GM12878 (cell line): Measurements from ENCODE around the gene IL3. TPM values are rescaled to one million over a fixed set of nuclear protein-coding genes. Genes with fewer than 3 reads are reported as not detected.
A peak's percentile ranks its signal among the peaks of the same experiment; 100 is the strongest.

Source experiments
- ATAC-seq: fragments of 200-7000 bp; cut with Tn5 transposase; 3 replicates; pipeline ENCODE4 v1.9.1; 2020; ENCODE audit warnings: mild to moderate bottlenecking, moderate library complexity
- BruUV-seq: library from RNA; stranded (reverse); fragments of 400-500 nt; replicated peaks from 2 replicates; lab custom pipeline; 2021; lab: Mats Ljungman, UMichigan
- CTCF ChIA-PET: fragments of 300-600 bp; sonication (Branson Sonifier 250); formaldehyde crosslinking; extraction: SDS; loops from one replicate; lab custom pipeline; 2021; ENCODE audit warnings: inconsistent platforms; lab: Yijun Ruan, JAX
- POLR2A ChIA-PET: fragments of 350-600 bp; formaldehyde crosslinking; extraction: SDS; loops from one replicate; lab custom pipeline; 2021; ENCODE audit warnings: inconsistent platforms; lab: Charles Lee
- RAD21 ChIA-PET: fragments of 300-600 bp; sonication (Branson Sonifier 250); formaldehyde crosslinking; loops from one replicate; lab custom pipeline; 2023; ENCODE audit warnings: antibody characterized with exemption; ENCODE audit not compliant: unreplicated experiment; lab: Charles Lee
- SMC1A ChIA-PET: fragments of 300-600 bp; sonication (Branson Sonifier 250); formaldehyde crosslinking; loops from one replicate; lab custom pipeline; 2023; ENCODE audit not compliant: unreplicated experiment, uncharacterized antibody; lab: Charles Lee
- DNase-seq: peaks from one replicate; pipeline ENCODE4 v3.0.0-alpha.2; 2011; ENCODE audit warnings: low read depth, low spot score
- FAIRE-seq: peaks from 3 replicates; lab custom pipeline; 2011; peaks lifted over from hg19 to GRCh38; lab: Jason Lieb, UNC
- H2AFZ ChIP-seq: 2 replicates; pipeline ENCODE4 v1.6.0; 2011; ENCODE audit warnings: low read depth, low read length, control low read depth; ENCODE audit not compliant: control insufficient read depth
- H3K27ac ChIP-seq: 2 replicates; pipeline ENCODE4 v1.5.1; 2011; ENCODE audit warnings: control low read depth; ENCODE audit not compliant: control insufficient read depth, insufficient read depth
- H3K27me3 ChIP-seq, 2 experiments: replicated peaks in 1 of 2; 2 replicates each; pipeline versions ENCODE4 v1.6.0 to v1.6.1; 2011; ENCODE audit warnings: low read length in 1 of 2; ENCODE audit not compliant: control insufficient read depth in 2 of 2, insufficient read depth in 2 of 2
- H3K36me3 ChIP-seq, 2 experiments: 2 replicates each; pipeline ENCODE4 v1.5.1; 2011; ENCODE audit warnings: low read length in 1 of 2; ENCODE audit not compliant: control insufficient read depth in 2 of 2, insufficient read depth in 2 of 2
- H3K4me1 ChIP-seq: 2 replicates; pipeline ENCODE4 v1.6.1; 2011; ENCODE audit warnings: mild to moderate bottlenecking, low read length, moderate library complexity, mixed read lengths; ENCODE audit not compliant: control insufficient read depth, insufficient read depth
- H3K4me2 ChIP-seq: 2 replicates; pipeline ENCODE4 v1.6.0; 2011; ENCODE audit warnings: control low read depth; ENCODE audit not compliant: control insufficient read depth, insufficient read depth
- H3K4me3 ChIP-seq: fragments of 200-600 bp; sonication (generic); 2 replicates; pipeline ENCODE4 v1.5.1; 2016
- H3K79me2 ChIP-seq: 2 replicates; pipeline ENCODE4 v1.6.0; 2011; ENCODE audit warnings: low read length; ENCODE audit not compliant: control insufficient read depth, insufficient read depth
- H3K9ac ChIP-seq: 2 replicates; pipeline ENCODE4 v1.8.0; 2011; ENCODE audit warnings: low read length, control low read depth, mixed read lengths; ENCODE audit not compliant: control insufficient read depth, insufficient read depth
- H3K9me3 ChIP-seq: replicated peaks from 3 replicates; pipeline ENCODE4 v1.5.1; 2011; ENCODE audit warnings: mild to moderate bottlenecking, low read length; ENCODE audit not compliant: control insufficient read depth, insufficient read depth
- H4K20me1 ChIP-seq: 2 replicates; pipeline ENCODE4 v1.6.0; 2011; ENCODE audit not compliant: control insufficient read depth, insufficient read depth
- BCL11A ChIP-seq: IDR thresholded peaks from 2 replicates; pipeline ENCODE4 v1.6.1; 2011; ENCODE audit warnings: low read depth, low read length
- BCLAF1 ChIP-seq: fragments of 450-650 bp; IDR thresholded peaks from 2 replicates; pipeline ENCODE4 v1.6.1; 2017; ENCODE audit warnings: antibody characterized with exemption, mild to moderate bottlenecking, moderate library complexity
- CHD4 ChIP-seq: fragments of 200-600 bp; sonication (generic); IDR thresholded peaks from 2 replicates; pipeline ENCODE4 v1.6.1; 2016; ENCODE audit warnings: mild to moderate bottlenecking
- CREB1 ChIP-seq: IDR thresholded peaks from 2 replicates; pipeline ENCODE4 v1.6.1; 2012; ENCODE audit warnings: low read depth, mild to moderate bottlenecking, inconsistent platforms
- CTCF ChIP-seq, 3 experiments: IDR thresholded peaks in 2 of 3; conservative IDR thresholded peaks in 1 of 3; 2 replicates each; pipeline ENCODE4 v1.5.1; 2011; ENCODE audit warnings: low read depth in 3 of 3, low read length in 3 of 3, mild to moderate bottlenecking in 3 of 3, control low read depth in 2 of 3, moderate library complexity in 2 of 3, inconsistent platforms in 1 of 3, mixed read lengths in 1 of 3; ENCODE audit not compliant: control insufficient read depth in 2 of 3, insufficient read depth in 1 of 3; ENCODE audit errors: extremely low read depth in 1 of 3
- E2F4 ChIP-seq: IDR thresholded peaks from 2 replicates; pipeline ENCODE4 v1.6.1; 2012; ENCODE audit warnings: low read depth, low read length, improper control_type of control experiment
- EED ChIP-seq: sonication (generic); IDR thresholded peaks from 2 replicates; pipeline ENCODE4 v1.6.1; 2016; ENCODE audit warnings: antibody characterized with exemption, low read depth
- IKZF1 ChIP-seq: fragments of 450-650 bp; conservative IDR thresholded peaks from 2 replicates; pipeline ENCODE4 v1.6.1; 2017; ENCODE audit warnings: antibody characterized with exemption, mild to moderate bottlenecking
- KLF5 ChIP-seq: fragments of 450-650 bp; IDR thresholded peaks from 2 replicates; pipeline ENCODE4 v1.6.1; 2014; ENCODE audit warnings: mild to moderate bottlenecking; ENCODE audit not compliant: partially characterized antibody
- MXI1 ChIP-seq: fragments of 150-350 bp; IDR thresholded peaks from 2 replicates; pipeline ENCODE4 v1.6.1; 2011; ENCODE audit warnings: low read depth, mild to moderate bottlenecking, inconsistent platforms, low read length, improper control_type of control experiment
- NR2F1 ChIP-seq: fragments of 450-650 bp; conservative IDR thresholded peaks from 2 replicates; pipeline ENCODE4 v1.6.1; 2017; ENCODE audit warnings: mild to moderate bottlenecking
- PRDM15 ChIP-seq: fragments of 450-650 bp; formaldehyde crosslinking; IDR thresholded peaks from 2 replicates; pipeline ENCODE4 v1.4.0; 2020; ENCODE audit warnings: mild to moderate bottlenecking, moderate library complexity
- RAD51 ChIP-seq: fragments of 450-650 bp; IDR thresholded peaks from 2 replicates; pipeline ENCODE4 v1.6.1; 2016; ENCODE audit warnings: moderate library complexity, mild to moderate bottlenecking, inconsistent platforms
- SREBF1 ChIP-seq: IDR thresholded peaks from 2 replicates; pipeline ENCODE4 v1.6.1; 2012; ENCODE audit warnings: mild to moderate bottlenecking, low read length
- ZNF274 ChIP-seq: IDR thresholded peaks from one replicate; pipeline ENCODE4 v1.8.0; 2011; ENCODE audit not compliant: insufficient read length, insufficient read depth
- ZNF622 ChIP-seq: fragments of 450-650 bp; IDR thresholded peaks from 2 replicates; pipeline ENCODE4 v1.6.1; 2017; ENCODE audit warnings: mild to moderate bottlenecking, inconsistent platforms
- WGBS: methylation state at CpG from one replicate; pipeline ENCODE4 v1.1.6; 2016; ENCODE audit warnings: low lambda C conversion rate; ENCODE audit not compliant: insufficient replicate concordance, insufficient coverage; ENCODE audit errors: missing lambda C conversion rate; 5-methylcytosine and 5-hydroxymethylcytosine counted together
- in situ Hi-C: fragments of 300-500 bp; cut with MboI; formaldehyde crosslinking; loops from 9 replicates; pipeline ENCODE4 v1.14.3; 2018; ENCODE audit warnings: mixed read lengths
- intact Hi-C: fragments of 100-400 bp; cut with micrococcal nuclease; formaldehyde crosslinking; loops from one replicate; pipeline ENCODE4 v1.14.2; 2022; ENCODE audit not compliant: unreplicated experiment
- polyA plus RNA-seq, 11 experiments: library from polyadenylated mRNA; depleted of rRNA in 4 of 11; unstranded in 6 of 11; stranded (reverse) in 5 of 11; fragments of >200 nt; fragmentation: Nextera tagmentation in 4 of 11; fragmentation: Illumina TruSeq in 1 of 11; extraction: Ambion mirVana in 4 of 11; extraction: Trizol in 1 of 11; gene quantifications; 1 replicate in 1 of 11; 2 replicates in 10 of 11; pipeline versions ENCODE4 v1.2.1 to v1.2.3, GENCODE V29; 2011 to 2016; ENCODE audit warnings: inconsistent platforms in 2 of 11, missing spikeins in 2 of 11, low read depth in 1 of 11
- total RNA-seq, 4 experiments: library from RNA; depleted of rRNA in 3 of 4; stranded (reverse); fragments of >200 nt in 3 of 4; fragmentation: Illumina TruSeq in 1 of 4; extraction: Trizol in 1 of 4; gene quantifications; 2 replicates each; pipeline versions ENCODE4 v1.2.1 to v1.2.3, GENCODE V29; 2013 to 2021

Gene IL3
- total and polyA plus RNA-seq, 10 of the 15 experiments (the other 5 are each of a cell fraction or from before 2014, with no cell fraction given), result not detected

GRCh38 chr5:132101385-132101880 lies 41.0 kb downstream of the IL3 start:
- ChIA-PET POLR2A (no interaction called here), RAD21 (interaction anchor here (0.9 to 1.0 kb wide), 2 partner anchors 9 to 18 kb away, joined by 3 read pairs; no protein-coding TSS in a partner anchor), CTCF (interaction anchor here (1.2 to 1.6 kb wide), 3 partner anchors 36 to 40 kb away, joined by 3 read pairs; no protein-coding TSS in a partner anchor), SMC1A (interaction anchor here (1.1 to 2.0 kb wide), 2 partner anchors 9 to 137 kb away, joined by 4 to 7 read pairs; no protein-coding TSS in a partner anchor)
- ATAC-seq (no peak), DNase-seq (no peak), FAIRE-seq (no peak)
- intact Hi-C loops (no loop called here), in situ Hi-C loops (no loop called here)
- H3K79me2 ChIP-seq, result no peaks in the 10 kb centered on the region
- H3K4me2 ChIP-seq, result peak overlapping the region; percentile 14
- H3K27me3 ChIP-seq, result no peaks in the 10 kb centered on the region
- BruUV-seq, result no TSS peak
- H2AFZ ChIP-seq, result no peak overlapping the region
- no peak overlapping the region for H3K4me3 ChIP-seq
- no peaks in the 10 kb centered on the region for H3K9me3 ChIP-seq
- peaks cover 75% of the 10 kb centered on the region for H3K4me1 ChIP-seq
- H3K9ac ChIP-seq, result no peak overlapping the region
- H4K20me1 ChIP-seq, result no peaks in the 10 kb centered on the region
- H3K36me3 ChIP-seq, result no peaks in the 10 kb centered on the region
- WGBS, result 93% methylated on average over 6 of the region's 6 CpGs
- H3K27ac ChIP-seq, result peak overlapping the region; percentile 38; the same call in 1 of the 2 replicates
- TF ChIP-seq MXI1 (no peak), SREBF1 (no peak), ZNF274 (no peak), ZNF622 (no peak), CREB1 (no peak), NR2F1 (no peak), BCL11A (no peak), EED (no peak), E2F4 (no peak), CHD4 (no peak), IKZF1 (no peak), CTCF (IDR thresholded peaks at IDR 0.05 in 2 of 3, conservative IDR thresholded peaks at IDR 0.05 in 1 of 3; ENCODE audit: control insufficient read depth in 2 of 3, extremely low read depth in 1 of 3, insufficient read depth in 1 of 3, low read depth in 3 of 3, low read length in 3 of 3) (no peak), BCLAF1 (no peak), KLF5 (no peak), RAD51 (no peak), PRDM15 (no peak)
